A673 (cell line): ENCODE data around the gene TNS3. TPM values are rescaled to one million over a fixed set of nuclear protein-coding genes. Genes with fewer than 3 reads are reported as not detected.

Experiments
- BruUV-seq: library from RNA; stranded (reverse); fragments of 400-500 nt; replicated peaks from 2 replicates; lab custom pipeline; 2021; lab: Mats Ljungman, UMichigan
- CTCF ChIA-PET: fragments of 300-600 bp; sonication (Branson Sonifier 250); formaldehyde crosslinking; loops from one replicate; lab custom pipeline; 2022; ENCODE audit warnings: antibody characterized with exemption; lab: Charles Lee
- POLR2A ChIA-PET: fragments of 300-600 bp; sonication (Branson Sonifier 250); formaldehyde crosslinking; loops from one replicate; lab custom pipeline; 2022; ENCODE audit warnings: antibody characterized with exemption; ENCODE audit not compliant: low non-redundant PET; lab: Charles Lee
- DNase-seq: peaks from one replicate; pipeline ENCODE4 v3.0.0-alpha.2; 2015; ENCODE audit warnings: low spot score
- H3K27ac ChIP-seq: fragments of 200-600 bp; sonication (generic); 2 replicates; pipeline ENCODE4 v1.5.1; 2016; ENCODE audit warnings: mixed run types, low read depth, mild to moderate bottlenecking, mixed read lengths, antibody characterized with exemption, low read length; ENCODE audit not compliant: poor library complexity, severe bottlenecking
- H3K27me3 ChIP-seq: fragments of 200-600 bp; sonication (generic); replicated peaks from 2 replicates; pipeline ENCODE4 v1.6.1; 2017; ENCODE audit warnings: mixed run types, low read depth, mild to moderate bottlenecking, mixed read lengths, antibody characterized with exemption, low read length; ENCODE audit not compliant: insufficient read depth, poor library complexity
- H3K36me3 ChIP-seq: fragments of 200-600 bp; sonication (generic); 2 replicates; pipeline ENCODE4 v1.6.1; 2016; ENCODE audit warnings: mixed run types, mild to moderate bottlenecking, mixed read lengths, antibody characterized with exemption, low read length; ENCODE audit not compliant: insufficient read depth, poor library complexity, severe bottlenecking
- H3K4me1 ChIP-seq: fragments of 200-600 bp; sonication (generic); 2 replicates; pipeline ENCODE4 v1.6.1; 2017; ENCODE audit warnings: mixed run types, mild to moderate bottlenecking, mixed read lengths, antibody characterized with exemption, low read length; ENCODE audit not compliant: insufficient read depth, poor library complexity, severe bottlenecking
- H3K4me3 ChIP-seq: fragments of 200-600 bp; sonication (generic); 2 replicates; pipeline ENCODE4 v1.5.1; 2016; ENCODE audit warnings: low read depth, mixed run types, mild to moderate bottlenecking, mixed read lengths, low read length; ENCODE audit not compliant: poor library complexity, severe bottlenecking
- H3K9me3 ChIP-seq: fragments of 200-600 bp; sonication (generic); 2 replicates; pipeline ENCODE4 v1.6.1; 2016; ENCODE audit warnings: mixed run types, low read depth, mild to moderate bottlenecking, mixed read lengths, antibody characterized with exemption, low read length; ENCODE audit not compliant: poor library complexity, severe bottlenecking
- CTCF ChIP-seq: fragments of 300-800, 200-600 bp; sonication (generic); conservative IDR thresholded peaks from 2 replicates; pipeline ENCODE4 v1.5.1; 2017; ENCODE audit warnings: low read depth, mild to moderate bottlenecking, antibody characterized with exemption, low read length, moderate library complexity, mixed read lengths
- EZH2 ChIP-seq: fragments of 200-600 bp; sonication (generic); IDR thresholded peaks from 2 replicates; pipeline ENCODE4 v1.6.1; 2017; ENCODE audit warnings: borderline replicate concordance, low read depth, mild to moderate bottlenecking, mixed read lengths, antibody characterized with exemption, low read length; ENCODE audit not compliant: poor library complexity, severe bottlenecking
- intact Hi-C: fragments of 100-400 bp; cut with micrococcal nuclease; formaldehyde crosslinking; loops from one replicate; pipeline ENCODE4 v1.10.0; 2022; ENCODE audit not compliant: unreplicated experiment
- total RNA-seq: library from RNA; stranded (reverse); gene quantifications from 2 replicates; pipeline ENCODE4 v1.2.3, GENCODE V29; 2021

Gene TNS3
- total RNA-seq, 1 experiment from 2014 or later: not detected

GRCh38 chr7:47506382-47507339 is 75.2 kb downstream of the TNS3 start:
- ChIA-PET POLR2A (no interaction called here), CTCF (no interaction called here)
- no peak for DNase-seq
- Histone ChIP-seq H3K9me3 (no peaks in the 10 kb centered on the region), H3K4me3 (no peak overlapping the region), H3K4me1 (no peaks in the 10 kb centered on the region), H3K27me3 (no peaks in the 10 kb centered on the region), H3K27ac (no peak overlapping the region), H3K36me3 (no peaks in the 10 kb centered on the region)
- TF ChIP-seq CTCF: no peak
- TF ChIP-seq EZH2: no peak
- intact Hi-C loops: no loop called here
- no TSS peak for BruUV-seq

GRCh38 chr7:47505312-47506007 is 76.5 kb downstream of the TNS3 start:
- no peak for DNase-seq
- Histone ChIP-seq H3K27me3 (no peaks in the 10 kb centered on the region), H3K4me1 (no peaks in the 10 kb centered on the region), H3K9me3 (no peaks in the 10 kb centered on the region), H3K4me3 (no peak overlapping the region), H3K36me3 (no peaks in the 10 kb centered on the region), H3K27ac (no peak overlapping the region)
- ChIA-PET POLR2A (no interaction called here), CTCF (no interaction called here)
- no TSS peak for BruUV-seq
- TF ChIP-seq CTCF (no peak), EZH2 (no peak)
- intact Hi-C loops: no loop called here

GRCh38 chr7:47504551-47505311 is 77.2 kb downstream of the TNS3 start:
- no peak for TF ChIP-seq EZH2
- TF ChIP-seq CTCF: no peak
- intact Hi-C loops: no loop called here
- no peak for DNase-seq
- no peaks in the 10 kb centered on the region for H3K36me3 ChIP-seq
- no peaks in the 10 kb centered on the region for H3K4me1 ChIP-seq
- H3K27me3 ChIP-seq: no peaks in the 10 kb centered on the region
- POLR2A ChIA-PET: no interaction called here
- CTCF ChIA-PET: no interaction called here
- H3K27ac ChIP-seq: no peak overlapping the region
- no peaks in the 10 kb centered on the region for H3K9me3 ChIP-seq
- no peak overlapping the region for H3K4me3 ChIP-seq
- BruUV-seq: no TSS peak
